IPS DF 6.9 (cell line): ENCODE measurements around the gene RTRAF.

ENCODE experiments used
- DNase-seq: peaks from one replicate; pipeline ENCODE4 v3.0.0-alpha.2; 2013; ENCODE audit warnings: low read depth, low spot score
- H3K27ac ChIP-seq: one replicate; pipeline ENCODE4 v1.5.1; 2013; ENCODE audit warnings: low read length, control low read depth
- H3K27me3 ChIP-seq: 2 replicates; pipeline ENCODE4 v1.6.1; 2013; ENCODE audit warnings: mild to moderate bottlenecking, low read length; ENCODE audit not compliant: control insufficient read depth, insufficient read depth
- H3K36me3 ChIP-seq: 2 replicates; pipeline ENCODE4 v1.6.1; 2013; ENCODE audit warnings: low read length; ENCODE audit not compliant: control insufficient read depth, insufficient read depth
- H3K4me1 ChIP-seq: 2 replicates; pipeline ENCODE4 v1.6.1; 2013; ENCODE audit warnings: low read length; ENCODE audit not compliant: control insufficient read depth, insufficient read depth
- H3K4me3 ChIP-seq: 2 replicates; pipeline ENCODE4 v1.5.1; 2013; ENCODE audit warnings: mild to moderate bottlenecking, low read length
- H3K9me3 ChIP-seq: 2 replicates; pipeline ENCODE4 v1.6.1; 2013; ENCODE audit warnings: low read length, inconsistent platforms; ENCODE audit not compliant: control insufficient read depth, insufficient read depth
- whole genome bisulfite sequencing: extraction: QIAGEN DNeasy Blood & Tissue Kit; methylation state at CpG from one replicate; pipeline ENCODE4 v1.1.7; 2013; ENCODE audit warnings: mixed read lengths, missing lambda C conversion rate; ENCODE audit not compliant: insufficient read length, insufficient coverage; 5-methylcytosine and 5-hydroxymethylcytosine counted together

Gene RTRAF

GRCh38 chr14:52031781-52032180 is 42.4 kb downstream of the RTRAF start:
- Histone ChIP-seq H3K9me3 (no peaks in the 10 kb centered on the region), H3K4me3 (no peak overlapping the region), H3K4me1 (no peaks in the 10 kb centered on the region), H3K36me3 (no peaks in the 10 kb centered on the region), H3K27me3 (no peaks in the 10 kb centered on the region), H3K27ac (no peak overlapping the region)
- DNase-seq = no peak
- no CpG with 5 or more reads among the region's 3 CpGs for WGBS

DNA sequence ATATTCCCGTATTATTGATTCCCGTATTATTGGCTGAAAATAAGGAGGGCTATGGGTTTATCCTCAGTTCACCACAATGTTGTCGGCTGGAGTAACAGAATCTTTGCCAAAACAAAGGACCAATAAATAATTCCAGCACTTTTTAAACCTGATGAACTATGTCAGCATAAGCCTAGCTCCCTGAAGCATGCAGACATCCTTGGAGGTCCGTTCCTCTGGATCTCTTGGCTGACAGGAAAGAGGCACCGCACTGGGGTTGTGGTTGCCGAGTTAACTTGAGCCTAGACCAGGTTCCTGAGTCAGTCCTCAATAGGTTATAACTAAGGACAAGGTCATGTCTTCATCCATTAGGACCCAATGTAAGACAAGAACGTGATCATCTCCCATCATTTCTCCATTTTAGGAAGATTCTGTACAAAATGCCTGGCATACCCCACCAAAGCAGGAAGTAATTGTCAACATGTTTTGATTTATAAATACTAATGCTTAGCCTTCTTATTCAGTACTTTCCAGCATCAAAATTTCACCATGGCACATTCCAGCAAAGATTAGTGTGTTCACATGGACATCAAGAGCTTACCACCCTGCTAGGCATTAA is 43.0 kb downstream of the RTRAF start:
- no peak overlapping the region for H3K27ac ChIP-seq
- WGBS = no CpG with 5 or more reads among the region's 7 CpGs
- H3K4me3 ChIP-seq = no peak overlapping the region
- H3K36me3 ChIP-seq = no peaks in the 10 kb centered on the region
- H3K9me3 ChIP-seq = no peaks in the 10 kb centered on the region
- no peaks in the 10 kb centered on the region for H3K4me1 ChIP-seq
- no peak for DNase-seq
- no peaks in the 10 kb centered on the region for H3K27me3 ChIP-seq

- no peak overlapping the region for H3K27ac ChIP-seq
- H3K4me1 ChIP-seq = no peaks in the 10 kb centered on the region
- H3K4me3 ChIP-seq = no peak overlapping the region
- H3K27me3 ChIP-seq = no peaks in the 10 kb centered on the region
- no CpG with 5 or more reads among the region's 10 CpGs for WGBS
- no peak for DNase-seq
- no peaks in the 10 kb centered on the region for H3K9me3 ChIP-seq
- H3K36me3 ChIP-seq = no peaks in the 10 kb centered on the region
Measured at GRCh38 chr14:52033101-52033642, 43.8 kb downstream of the RTRAF start.

DNA sequence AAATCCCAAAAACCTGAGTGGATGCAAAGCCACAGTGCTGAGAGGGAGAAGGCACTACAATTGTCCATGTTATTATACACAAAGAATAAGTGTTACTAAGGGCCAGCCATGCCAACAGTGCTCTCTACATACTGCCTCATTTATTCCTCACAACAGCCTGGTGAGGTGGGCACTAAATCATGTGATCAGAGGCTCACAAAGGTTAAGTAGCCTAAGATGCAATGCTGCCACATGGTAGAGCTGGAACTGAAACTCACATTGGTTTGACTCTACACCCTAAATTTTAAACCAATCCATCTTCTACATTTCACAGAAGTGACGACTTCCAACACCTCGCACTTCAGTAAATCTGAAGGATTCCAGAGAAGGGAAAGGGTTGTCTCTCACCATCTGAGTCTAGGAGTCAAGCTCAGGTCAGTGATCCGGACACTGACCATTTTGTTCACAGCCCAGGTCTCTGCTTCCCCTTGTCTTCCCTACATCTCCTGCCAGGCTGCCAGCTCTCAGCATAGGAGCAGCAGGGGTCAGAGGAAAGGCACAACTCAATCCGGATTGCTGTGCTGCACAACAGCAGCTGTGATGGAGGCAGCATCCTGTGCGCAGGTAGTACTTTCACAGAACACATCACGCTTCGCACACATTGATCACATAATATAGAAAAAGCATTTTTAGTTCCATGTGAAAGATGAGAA is 49.9 kb downstream of the RTRAF start:
- H3K27me3 ChIP-seq = no peaks in the 10 kb centered on the region
- H3K4me1 ChIP-seq = no peaks in the 10 kb centered on the region
- WGBS = no CpG with 5 or more reads among the region's 7 CpGs
- H3K4me3 ChIP-seq = no peak overlapping the region
- H3K9me3 ChIP-seq = no peaks in the 10 kb centered on the region
- H3K36me3 ChIP-seq = no peaks in the 10 kb centered on the region
- no peak overlapping the region for H3K27ac ChIP-seq
- no peak for DNase-seq

DNA sequence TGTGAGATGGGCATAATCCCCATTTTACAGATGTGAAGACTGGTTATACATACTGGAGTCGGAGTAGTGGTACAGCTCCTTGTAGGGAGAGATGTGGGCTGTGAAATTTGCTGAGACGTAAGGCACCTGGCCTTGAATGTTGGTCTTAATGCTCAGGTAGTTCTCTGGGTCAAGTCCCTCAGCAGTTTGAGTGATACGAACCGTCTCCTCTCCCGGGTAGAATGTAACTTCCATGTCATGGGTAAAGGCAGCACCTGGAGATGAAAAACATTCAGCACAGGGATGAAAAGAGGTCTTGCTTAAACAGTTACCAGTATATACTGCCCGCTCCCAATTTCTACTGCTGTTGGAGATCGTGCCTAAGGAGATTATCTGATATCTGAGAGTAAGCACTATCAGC is 51.3 kb downstream of the RTRAF start:
- H3K36me3 ChIP-seq = no peaks in the 10 kb centered on the region
- no peaks in the 10 kb centered on the region for H3K4me1 ChIP-seq
- H3K27me3 ChIP-seq = no peaks in the 10 kb centered on the region
- H3K27ac ChIP-seq = no peak overlapping the region
- WGBS = no CpG with 5 or more reads among the region's 7 CpGs
- no peak overlapping the region for H3K4me3 ChIP-seq
- H3K9me3 ChIP-seq = no peaks in the 10 kb centered on the region
- no peak for DNase-seq

- WGBS = no CpG with 5 or more reads among the region's 8 CpGs
- H3K4me3 ChIP-seq = no peak overlapping the region
- no peak for DNase-seq
- no peaks in the 10 kb centered on the region for H3K27me3 ChIP-seq
- H3K9me3 ChIP-seq = no peaks in the 10 kb centered on the region
- H3K36me3 ChIP-seq = no peaks in the 10 kb centered on the region
- no peak overlapping the region for H3K27ac ChIP-seq
- H3K4me1 ChIP-seq = no peaks in the 10 kb centered on the region
Measured at GRCh38 chr14:52042371-52043289, 53.3 kb downstream of the RTRAF start.

GRCh38 chr14:52043690-52044089 is 54.3 kb downstream of the RTRAF start:
- Histone ChIP-seq H3K9me3 (no peaks in the 10 kb centered on the region), H3K36me3 (no peaks in the 10 kb centered on the region), H3K27ac (no peak overlapping the region), H3K4me1 (no peaks in the 10 kb centered on the region), H3K27me3 (no peaks in the 10 kb centered on the region), H3K4me3 (no peak overlapping the region)
- DNase-seq = no peak
- WGBS = no CpG with 5 or more reads among the region's 5 CpGs

- Histone ChIP-seq H3K4me3 (no peak overlapping the region), H3K27ac (no peak overlapping the region), H3K27me3 (no peaks in the 10 kb centered on the region), H3K36me3 (no peaks in the 10 kb centered on the region), H3K9me3 (no peaks in the 10 kb centered on the region), H3K4me1 (no peaks in the 10 kb centered on the region)
- DNase-seq = no peak
- no CpG with 5 or more reads among the region's 11 CpGs for whole genome bisulfite sequencing
Measured at GRCh38 chr14:52044791-52045522, 55.6 kb downstream of the RTRAF start.

DNA sequence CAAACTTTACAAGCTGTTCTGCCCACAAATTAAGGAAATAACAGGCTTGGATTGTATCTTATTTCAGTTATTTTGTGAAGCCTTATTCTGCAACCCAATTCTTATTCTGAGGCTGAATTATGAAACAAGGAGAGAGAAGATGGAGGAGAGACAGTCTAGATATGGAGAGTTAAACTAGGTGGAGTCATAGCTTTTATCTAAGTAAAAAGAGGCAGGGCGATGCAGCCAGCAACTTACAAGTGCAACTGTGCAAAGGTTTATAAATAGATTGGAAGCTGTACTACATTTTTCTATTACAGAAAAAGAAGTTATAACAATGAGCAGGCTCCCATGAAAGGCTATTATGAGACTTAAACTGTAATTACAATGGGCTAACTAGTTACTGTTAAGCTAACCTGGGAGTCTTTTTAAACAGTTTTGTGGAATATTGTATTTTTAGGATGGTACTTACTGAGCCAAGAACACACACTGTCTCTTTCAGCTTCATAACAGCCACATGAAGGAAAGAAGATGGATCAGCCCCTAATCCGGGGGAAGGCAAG is 57.1 kb downstream of the RTRAF start:
- Histone ChIP-seq H3K36me3 (no peaks in the 10 kb centered on the region), H3K9me3 (no peaks in the 10 kb centered on the region; the same call in 1 of the 2 replicates), H3K4me3 (no peak overlapping the region), H3K4me1 (no peaks in the 10 kb centered on the region), H3K27ac (no peak overlapping the region), H3K27me3 (no peaks in the 10 kb centered on the region)
- no peak for DNase-seq
- no CpG with 5 or more reads among the region's 2 CpGs for WGBS

- H3K4me3 ChIP-seq = no peak overlapping the region
- H3K36me3 ChIP-seq = no peaks in the 10 kb centered on the region
- H3K4me1 ChIP-seq = no peaks in the 10 kb centered on the region
- no peaks in the 10 kb centered on the region; the same call in 1 of the 2 replicates for H3K9me3 ChIP-seq
- H3K27ac ChIP-seq = no peak overlapping the region
- no peaks in the 10 kb centered on the region for H3K27me3 ChIP-seq
- no CpG with 5 or more reads among the region's 10 CpGs for WGBS
- no peak for DNase-seq
Measured at GRCh38 chr14:52048116-52048515, 58.8 kb downstream of the RTRAF start.
